Cortex of kidney (tissue), 1 donor: ENCODE results near the gene HTRA1.

ENCODE experiments used
- DNase-seq: peaks from one replicate; lab custom pipeline; 2025; lab: John Stamatoyannopoulos, UW

HTRA1 gene

GRCh38 chr10:122495406-122496340, 34.3 kb downstream of the HTRA1 start:
- DNase-seq: no peak

GRCh38 chr10:122497241-122497640, 35.9 kb downstream of the HTRA1 start:
- DNase-seq: no peak

GRCh38 chr10:122498521-122498920, 37.2 kb downstream of the HTRA1 start:
- no peak for DNase-seq

- no peak for DNase-seq
Measured at GRCh38 chr10:122499012-122499411, 37.7 kb downstream of the HTRA1 start.

GRCh38 chr10:122499491-122499941, 38.2 kb downstream of the HTRA1 start:
- no peak for DNase-seq

GRCh38 chr10:122500194-122500593, 38.8 kb downstream of the HTRA1 start:
- DNase-seq: no peak

GRCh38 chr10:122500726-122501125, 39.4 kb downstream of the HTRA1 start:
- DNase-seq: no peak

GRCh38 chr10:122503012-122503411, 41.7 kb downstream of the HTRA1 start:
- no peak for DNase-seq

GRCh38 chr10:122503886-122504609, 42.7 kb downstream of the HTRA1 start:
- no peak for DNase-seq

- no peak for DNase-seq
Measured at GRCh38 chr10:122504610-122504950, 43.2 kb downstream of the HTRA1 start.

- no peak for DNase-seq
Measured at GRCh38 chr10:122505011-122505410, 43.7 kb downstream of the HTRA1 start.

- no peak for DNase-seq
Measured at GRCh38 chr10:122505885-122506645, 44.7 kb downstream of the HTRA1 start.

GRCh38 chr10:122507616-122508015, 46.3 kb downstream of the HTRA1 start:
- DNase-seq: no peak

GRCh38 chr10:122508021-122508420, 46.7 kb downstream of the HTRA1 start:
- no peak for DNase-seq

GRCh38 chr10:122509323-122509722, 48.0 kb downstream of the HTRA1 start:
- DNase-seq: no peak

GRCh38 chr10:122510326-122510725, 49.0 kb downstream of the HTRA1 start:
- no peak for DNase-seq

GRCh38 chr10:122510736-122511135, 49.4 kb downstream of the HTRA1 start:
- DNase-seq: no peak

- DNase-seq: no peak
Measured at GRCh38 chr10:122513053-122513452, 51.7 kb downstream of the HTRA1 start.

- no peak for DNase-seq
Measured at GRCh38 chr10:122514045-122514840, 52.9 kb downstream of the HTRA1 start.

GRCh38 chr10:122515022-122515424, 53.7 kb downstream of the HTRA1 start:
- DNase-seq: no peak

- no peak for DNase-seq
Measured at GRCh38 chr10:122515588-122516231, 54.4 kb downstream of the HTRA1 start.
